GM06990 (cell line): ENCODE data around the gene HDAC5.
A peak's percentile ranks its signal among the peaks of the same experiment; 100 is the strongest.
"Not testable (repeated sequence)": the region's sequence is repeated elsewhere in the genome, so short reads cannot be mapped to it uniquely, and the experiment has no call there.

ENCODE experiments used
- DNase-seq: peaks from one replicate; pipeline ENCODE4 v3.0.0-alpha.2; 2011; ENCODE audit not compliant: insufficient read length; ENCODE audit errors: extremely low read depth
- H3K27me3 ChIP-seq: replicated peaks from 2 replicates; pipeline ENCODE4 v1.6.0; 2011; ENCODE audit warnings: low read length; ENCODE audit not compliant: control insufficient read depth, insufficient read depth
- H3K36me3 ChIP-seq: 2 replicates; pipeline ENCODE4 v1.5.1; 2011; ENCODE audit warnings: low read length; ENCODE audit not compliant: control insufficient read depth, insufficient read depth
- H3K4me3 ChIP-seq: replicated peaks from 2 replicates; pipeline ENCODE4 v1.5.1; 2011; ENCODE audit warnings: low read depth, mild to moderate bottlenecking, control low read depth, low read length
- CTCF ChIP-seq: IDR thresholded peaks from 2 replicates; pipeline ENCODE4 v1.5.1; 2011; ENCODE audit warnings: low read length, control low read depth, mild to moderate bottlenecking, inconsistent platforms; ENCODE audit not compliant: insufficient read depth, poor library complexity, severe bottlenecking

Gene HDAC5

GRCh38 chr17:44124118-44124438 lies 637 bp upstream of the HDAC5 start:
- no peak for TF ChIP-seq CTCF

GRCh38 chr17:44122816-44123355 lies 555 bp downstream of the HDAC5 start:
- TF ChIP-seq CTCF = no peak
- H3K36me3 ChIP-seq = no peaks in the 10 kb centered on the region
- DNase-seq = no peak
- H3K4me3 ChIP-seq = peak overlapping the region; percentile 74
- H3K27me3 ChIP-seq = no peaks in the 10 kb centered on the region

More at GRCh38 chr17:44124118-44124438, 637 bp upstream of the HDAC5 start:
- Histone ChIP-seq H3K4me3 (peak overlapping the region; percentile 75), H3K27me3 (no peaks in the 10 kb centered on the region), H3K36me3 (no peaks in the 10 kb centered on the region)
- DNase-seq = no peak

GRCh38 chr17:44121997-44122815 lies 1.2 kb downstream of the HDAC5 start:
- no peak for TF ChIP-seq CTCF
- Histone ChIP-seq H3K27me3 (no peaks in the 10 kb centered on the region), H3K36me3 (no peaks in the 10 kb centered on the region), H3K4me3 (peak overlapping the region; percentile 74)
- no peak for DNase-seq

- no peak for TF ChIP-seq CTCF
These were observed 2.4 kb downstream of the HDAC5 start for GRCh38 chr17:44120851-44121605.

GRCh38 chr17:44120281-44120680 lies 3.2 kb downstream of the HDAC5 start:
- DNase-seq = not testable (repeated sequence)

More at GRCh38 chr17:44120851-44121605, 2.4 kb downstream of the HDAC5 start:
- no peaks in the 10 kb centered on the region for H3K27me3 ChIP-seq
- no peaks in the 10 kb centered on the region; the same call in 1 of the 2 replicates for H3K36me3 ChIP-seq
- H3K4me3 ChIP-seq = no peak overlapping the region
- DNase-seq = no peak

GRCh38 chr17:44119798-44120197 lies 3.6 kb downstream of the HDAC5 start:
- H3K36me3 ChIP-seq = no peaks in the 10 kb centered on the region; the same call in none of the 2 replicates
- no peak for TF ChIP-seq CTCF
- DNase-seq = no peak
- H3K4me3 ChIP-seq = no peak overlapping the region
- H3K27me3 ChIP-seq = no peaks in the 10 kb centered on the region

More at GRCh38 chr17:44120281-44120680, 3.2 kb downstream of the HDAC5 start:
- H3K36me3 ChIP-seq, H3K4me3 ChIP-seq, H3K27me3 ChIP-seq: not testable (repeated sequence)
